LoVo (cell line): ENCODE results near the gene DPF1.

Source experiments
- DNase-seq: peaks from one replicate; pipeline ENCODE4 v3.0.0-alpha.2; 2016; ENCODE audit warnings: low spot score

DPF1 gene

GRCh38 chr19:38163419-38164290 lies 60.4 kb downstream of the DPF1 start:
- no peak for DNase-seq

- no peak for DNase-seq
These were observed 61.4 kb downstream of the DPF1 start for GRCh38 chr19:38162632-38163031.

GRCh38 chr19:38162094-38162493 lies 61.9 kb downstream of the DPF1 start:
- no peak for DNase-seq
